ENCODE measurements around the gene RPS6KA2. TPM values are rescaled to one million over a fixed set of nuclear protein-coding genes. Genes with fewer than 3 reads are reported as not detected.
A peak's percentile ranks its signal among the peaks of the same experiment; 100 is the strongest.

The RPS6KA2 gene
- total and polyA plus RNA-seq, 2 experiments from 2014 or later: 12.5 to 25.3 TPM

GRCh38 chr6:166570929-166571713 lies 55.9 kb downstream of the RPS6KA2 start:
- H4K20me1 ChIP-seq (replicated peaks; ENCODE audit: insufficient read depth): peaks cover 15% of the 10 kb centered on the region
- Mint-ChIP-seq H3K4me1 (peaks cover 59% of the 10 kb centered on the region), H3K27ac (no peak overlapping the region; the same call in none of the 2 replicates), H3K4me3 (no peak overlapping the region), H3K27me3 (ENCODE audit: insufficient read depth, low read depth, poor library complexity) (peaks cover 9% of the 10 kb centered on the region), H3K36me3 (ENCODE audit: low read depth) (peaks cover 11% of the 10 kb centered on the region), H3K9me3 (peaks cover 3% of the 10 kb centered on the region)
- peaks cover 6% of the 10 kb centered on the region; the same call in 1 of the 2 replicates for H3F3A ChIP-seq (replicated peaks; ENCODE audit: low read depth)
- no peak for TF ChIP-seq CTCF (conservative IDR thresholded peaks at IDR 0.05; ENCODE audit: low read depth in 2 of 2)
- TF ChIP-seq ZNF462 (CRISPR knock-in tag; IDR thresholded peaks at IDR 0.05): no peak
- no peak for TF ChIP-seq CREB1 (CRISPR knock-in tag; IDR thresholded peaks at IDR 0.05; ENCODE audit: low read depth)
- no peak for TF ChIP-seq STAT1 (IDR thresholded peaks at IDR 0.05; ENCODE audit: unreplicated experiment)
- TF ChIP-seq EZH2phosphoT487 (IDR thresholded peaks at IDR 0.05; ENCODE audit: unreplicated experiment): no peak
- H3K36me3 ChIP-seq (ENCODE audit: insufficient read depth): no peaks in the 10 kb centered on the region
- peaks cover 58% of the 10 kb centered on the region for H3K79me2 ChIP-seq (replicated peaks; ENCODE audit: insufficient read depth)
- no peaks in the 10 kb centered on the region for H3K27me3 ChIP-seq (ENCODE audit: insufficient read depth)
- no peak overlapping the region for H3K4me2 ChIP-seq
- H3K4me1 ChIP-seq (ENCODE audit: insufficient read depth): peaks cover 21% of the 10 kb centered on the region
- peak; percentile 22 for ATAC-seq
- H3K4me3 ChIP-seq: no peak overlapping the region
- peak overlapping the region; percentile 66; the same call in 1 of the 2 replicates for H3K27ac ChIP-seq (ENCODE audit: low read depth)
- H2AFZ ChIP-seq: no peak overlapping the region
- no peaks in the 10 kb centered on the region for H3K9me2 ChIP-seq (ENCODE audit: insufficient read depth)
- peak; percentile 35 for DNase-seq (ENCODE audit: low spot score)
